Loucy (cell line): Measurements from ENCODE around the gene FTCD.

Experiments
- CTCF ChIP-seq: fragments of 200-600 bp; sonication (generic); conservative IDR thresholded peaks from 2 replicates; pipeline ENCODE4 v1.5.1; 2014; ENCODE audit warnings: mild to moderate bottlenecking, antibody characterized with exemption, low read length
- EZH2phosphoT487 ChIP-seq: fragments of 200-600 bp; IDR thresholded peaks from 2 replicates; pipeline ENCODE4 v1.6.1; 2018; ENCODE audit warnings: antibody characterized with exemption, mild to moderate bottlenecking, moderate library complexity, borderline replicate concordance

- no peak for TF ChIP-seq CTCF
- no peak for TF ChIP-seq EZH2phosphoT487
Measured at GRCh38 chr21:46137908-46138307, 17.5 kb downstream of the FTCD start.
